OCI-LY1 (cell line): Measurements from ENCODE around the gene FAT3.

Experiments
- H2AFZ ChIP-seq: fragments of 200-600 bp; sonication (generic), shearing (Covaris generic); 2 replicates; pipeline ENCODE4 v1.6.0; 2014; ENCODE audit warnings: antibody characterized with exemption, mild to moderate bottlenecking, low read length
- H3F3A ChIP-seq: fragments of 200-600 bp; sonication (generic), shearing (Covaris generic); 2 replicates; pipeline ENCODE4 v1.6.0; 2014; ENCODE audit warnings: mild to moderate bottlenecking, antibody characterized with exemption, low read length, moderate library complexity; ENCODE audit not compliant: insufficient read depth
- H3K27ac ChIP-seq: fragments of 200-600 bp; sonication (generic); 2 replicates; pipeline ENCODE4 v1.5.1; 2014; ENCODE audit warnings: low read length, mixed run types, mild to moderate bottlenecking, low read depth; ENCODE audit not compliant: poor library complexity, severe bottlenecking
- H3K27me3 ChIP-seq: fragments of 200-600 bp; sonication (generic); 2 replicates; pipeline ENCODE4 v1.6.0; 2014; ENCODE audit warnings: antibody characterized with exemption, mild to moderate bottlenecking, low read length, moderate library complexity; ENCODE audit not compliant: insufficient read depth
- H3K36me3 ChIP-seq: fragments of 200-600 bp; sonication (generic); 2 replicates; pipeline ENCODE4 v1.6.1; 2014; ENCODE audit warnings: mild to moderate bottlenecking, antibody characterized with exemption, low read length, moderate library complexity, mixed read lengths; ENCODE audit not compliant: insufficient read depth
- H3K4me1 ChIP-seq: fragments of 200-600 bp; sonication (generic); 2 replicates; pipeline ENCODE4 v1.5.1; 2014; ENCODE audit warnings: mild to moderate bottlenecking, low read length, moderate library complexity; ENCODE audit not compliant: insufficient read depth, severe bottlenecking
- H3K4me2 ChIP-seq: fragments of 200-600 bp; sonication (generic), shearing (Covaris generic); 2 replicates; pipeline ENCODE4 v1.6.1; 2014; ENCODE audit warnings: low read length
- H3K4me3 ChIP-seq: fragments of 200-600 bp; sonication (generic); 2 replicates; pipeline ENCODE4 v1.5.1; 2014; ENCODE audit warnings: low read length, low read depth, mild to moderate bottlenecking, mixed read lengths; ENCODE audit not compliant: poor library complexity, severe bottlenecking
- H3K79me2 ChIP-seq: fragments of 200-600 bp; shearing (Covaris generic); 2 replicates; pipeline ENCODE4 v1.6.1; 2016; ENCODE audit warnings: mixed run types, low read length, mixed read lengths; ENCODE audit not compliant: insufficient read depth
- H3K9ac ChIP-seq: fragments of 200-600 bp; sonication (generic), shearing (Covaris generic); 2 replicates; pipeline ENCODE4 v1.6.1; 2014; ENCODE audit warnings: mild to moderate bottlenecking, low read length, mixed read lengths
- H3K9me2 ChIP-seq: fragments of 200-600 bp; sonication (generic), shearing (Covaris generic); 2 replicates; pipeline ENCODE4 v1.6.1; 2014; ENCODE audit warnings: low read depth, mild to moderate bottlenecking, low read length, mixed read lengths
- H3K9me3 ChIP-seq: fragments of 200-600 bp; shearing (Covaris generic); 2 replicates; pipeline ENCODE4 v1.6.1; 2014; ENCODE audit warnings: low read length, mixed read lengths
- H4K20me1 ChIP-seq: fragments of 200-600 bp; sonication (generic), shearing (Covaris generic); 2 replicates; pipeline ENCODE4 v1.6.0; 2016; ENCODE audit warnings: mild to moderate bottlenecking, low read length; ENCODE audit not compliant: insufficient read depth
- CTCF ChIP-seq: fragments of 200-600 bp; sonication (generic), shearing (Covaris generic); IDR thresholded peaks from 2 replicates; pipeline ENCODE4 v1.5.1; 2017; ENCODE audit warnings: mild to moderate bottlenecking, antibody characterized with exemption, low read length, moderate library complexity, mixed read lengths
- EZH2 ChIP-seq: fragments of 200-600 bp; sonication (generic), shearing (Covaris generic); IDR thresholded peaks from 2 replicates; pipeline ENCODE4 v1.8.0; 2017; ENCODE audit warnings: borderline replicate concordance, mixed run types, mild to moderate bottlenecking, antibody characterized with exemption, low read length, moderate library complexity, mixed read lengths

FAT3 gene

GRCh38 chr11:92180664-92181251 is 43.9 kb upstream of the FAT3 start:
- H3F3A ChIP-seq, result no peaks in the 10 kb centered on the region
- H3K36me3 ChIP-seq, result no peaks in the 10 kb centered on the region
- no peaks in the 10 kb centered on the region for H3K27me3 ChIP-seq
- H3K27ac ChIP-seq, result no peak overlapping the region
- no peaks in the 10 kb centered on the region for H3K4me1 ChIP-seq
- no peak overlapping the region for H3K4me2 ChIP-seq
- H3K9me2 ChIP-seq, result no peaks in the 10 kb centered on the region
- no peak overlapping the region for H3K9ac ChIP-seq
- H4K20me1 ChIP-seq, result no peaks in the 10 kb centered on the region
- no peaks in the 10 kb centered on the region for H3K79me2 ChIP-seq
- no peak for TF ChIP-seq CTCF
- no peak for TF ChIP-seq EZH2
- no peaks in the 10 kb centered on the region for H3K9me3 ChIP-seq
- H3K4me3 ChIP-seq, result no peak overlapping the region
- no peak overlapping the region for H2AFZ ChIP-seq

- no peak overlapping the region for H2AFZ ChIP-seq
- TF ChIP-seq EZH2 (no peak), CTCF (no peak)
Measured at GRCh38 chr11:92190535-92191206, 33.9 kb upstream of the FAT3 start.

GRCh38 chr11:92192141-92192540 is 32.5 kb upstream of the FAT3 start:
- Histone ChIP-seq H3K36me3 (no peaks in the 10 kb centered on the region), H3F3A (no peaks in the 10 kb centered on the region), H4K20me1 (no peaks in the 10 kb centered on the region), H3K4me2 (no peak overlapping the region), H3K79me2 (no peaks in the 10 kb centered on the region), H3K9me2 (no peaks in the 10 kb centered on the region), H3K4me1 (no peaks in the 10 kb centered on the region), H3K27me3 (no peaks in the 10 kb centered on the region), H2AFZ (no peak overlapping the region), H3K27ac (no peak overlapping the region), H3K4me3 (no peak overlapping the region), H3K9ac (no peak overlapping the region), H3K9me3 (no peaks in the 10 kb centered on the region)
- TF ChIP-seq CTCF (no peak), EZH2 (no peak)

More at GRCh38 chr11:92190535-92191206, 33.9 kb upstream of the FAT3 start:
- Histone ChIP-seq H3K9ac (no peak overlapping the region), H3K9me2 (no peaks in the 10 kb centered on the region), H3K27me3 (no peaks in the 10 kb centered on the region), H3K79me2 (no peaks in the 10 kb centered on the region), H3K36me3 (no peaks in the 10 kb centered on the region), H3K4me1 (no peaks in the 10 kb centered on the region), H3K4me3 (no peak overlapping the region), H4K20me1 (no peaks in the 10 kb centered on the region), H3K27ac (no peak overlapping the region), H3F3A (no peaks in the 10 kb centered on the region), H3K4me2 (no peak overlapping the region), H3K9me3 (no peaks in the 10 kb centered on the region)
